ENCODE results near the gene EYA2.

DNA sequence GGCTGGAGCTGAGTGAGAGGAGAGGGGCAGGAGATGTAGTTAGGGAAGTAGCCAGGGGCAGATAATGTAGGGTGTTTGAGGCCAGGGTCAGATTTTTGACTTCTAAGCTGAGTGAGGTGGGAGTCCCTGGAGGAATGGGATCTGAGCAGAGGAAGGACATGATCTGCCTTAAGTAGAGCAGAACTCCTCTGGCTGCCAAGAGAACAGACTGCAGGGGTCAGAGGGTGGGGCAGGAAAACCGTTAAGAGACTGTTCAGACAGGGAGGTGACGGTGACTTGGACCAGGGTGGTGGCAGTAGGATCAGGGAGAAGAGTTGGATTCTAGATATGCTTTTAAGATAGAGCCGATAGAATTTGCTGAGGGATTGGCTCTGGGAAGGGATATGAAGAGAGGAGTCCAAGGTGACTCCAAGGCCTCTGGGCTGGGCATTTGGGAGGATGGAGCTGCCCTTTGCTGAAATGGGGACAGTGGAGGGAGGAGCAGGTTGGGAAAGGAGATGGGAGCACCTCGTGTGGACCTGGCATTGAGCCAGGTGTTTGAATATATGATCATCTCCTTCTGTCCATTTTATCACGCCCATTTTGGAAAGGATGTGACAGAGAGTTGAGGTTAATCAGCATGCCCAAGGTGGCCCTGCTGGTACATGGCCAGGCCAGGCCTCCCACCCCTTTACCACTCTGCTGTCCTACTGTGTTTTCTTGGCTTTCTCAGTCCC is 18.8 kb downstream of the EYA2 start:
- TF ChIP-seq, protein P1, sequence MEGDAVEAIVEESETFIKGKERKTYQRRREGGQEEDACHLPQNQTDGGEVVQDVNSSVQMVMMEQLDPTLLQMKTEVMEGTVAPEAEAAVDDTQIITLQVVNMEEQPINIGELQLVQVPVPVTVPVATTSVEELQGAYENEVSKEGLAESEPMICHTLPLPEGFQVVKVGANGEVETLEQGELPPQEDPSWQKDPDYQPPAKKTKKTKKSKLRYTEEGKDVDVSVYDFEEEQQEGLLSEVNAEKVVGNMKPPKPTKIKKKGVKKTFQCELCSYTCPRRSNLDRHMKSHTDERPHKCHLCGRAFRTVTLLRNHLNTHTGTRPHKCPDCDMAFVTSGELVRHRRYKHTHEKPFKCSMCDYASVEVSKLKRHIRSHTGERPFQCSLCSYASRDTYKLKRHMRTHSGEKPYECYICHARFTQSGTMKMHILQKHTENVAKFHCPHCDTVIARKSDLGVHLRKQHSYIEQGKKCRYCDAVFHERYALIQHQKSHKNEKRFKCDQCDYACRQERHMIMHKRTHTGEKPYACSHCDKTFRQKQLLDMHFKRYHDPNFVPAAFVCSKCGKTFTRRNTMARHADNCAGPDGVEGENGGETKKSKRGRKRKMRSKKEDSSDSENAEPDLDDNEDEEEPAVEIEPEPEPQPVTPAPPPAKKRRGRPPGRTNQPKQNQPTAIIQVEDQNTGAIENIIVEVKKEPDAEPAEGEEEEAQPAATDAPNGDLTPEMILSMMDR (IDR thresholded peaks at IDR 0.05), result no peak
- TF ChIP-seq POLR2AphosphoS5 (IDR thresholded peaks at IDR 0.05), result no peak

Data from gastroesophageal sphincter (tissue), 3 donors.